Measurements from ENCODE around the gene VPS16. TPM values are rescaled to one million over a fixed set of nuclear protein-coding genes. Genes with fewer than 3 reads are reported as not detected.
A peak's percentile ranks its signal among the peaks of the same experiment; 100 is the strongest.

The VPS16 gene
- total and polyA plus RNA-seq, 2 of the 13 experiments (the other 11 are each of a cell fraction or from before 2014, with no cell fraction given): 34.2 to 35.4 TPM

DNA sequence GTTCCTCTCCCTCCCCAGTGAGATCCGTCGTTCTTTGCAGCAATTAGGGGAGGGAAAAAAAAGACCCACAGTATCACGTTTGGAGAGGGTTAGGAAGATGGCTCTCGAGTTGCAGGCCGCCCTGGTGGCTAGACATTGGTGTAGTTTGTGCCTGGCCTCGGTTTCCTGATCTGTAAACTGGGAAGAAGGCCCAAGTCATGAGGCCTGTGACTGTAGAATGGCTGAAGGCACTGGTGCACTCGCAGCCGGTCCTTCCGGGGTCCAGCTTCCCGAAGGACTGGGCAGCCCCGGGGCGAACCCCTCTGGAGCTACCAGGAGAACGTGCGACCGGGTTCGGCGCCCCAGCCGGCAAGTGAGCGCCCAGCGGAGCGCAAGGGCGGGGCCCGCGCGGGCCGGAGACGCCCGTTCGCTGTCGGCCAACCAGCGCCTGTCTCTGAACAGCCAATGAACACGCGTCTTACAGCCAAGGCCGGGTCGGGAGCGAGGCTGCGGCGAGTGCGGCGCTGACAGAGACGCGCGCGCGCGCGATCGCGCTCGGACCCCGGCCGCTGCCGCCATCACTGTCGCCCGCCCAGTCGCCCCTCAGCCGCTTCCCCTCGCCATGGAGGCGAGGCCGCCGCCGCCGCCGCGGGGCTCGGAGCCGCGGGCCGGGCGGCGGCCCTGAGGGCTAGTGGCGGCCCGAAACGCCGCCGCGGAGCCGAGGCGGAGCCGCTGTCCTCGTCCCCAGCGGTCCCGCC lies 32.6 kb downstream of the VPS16 start, which contains the start of gene PTPRA (continued):
- TF ChIP-seq ZBTB40 (IDR thresholded peaks at IDR 0.05): no peak
- peak; percentile 11; the same call in 1 of the 2 replicates for TF ChIP-seq ZBTB40 (CRISPR knock-in tag; IDR thresholded peaks at IDR 0.05)
- peak; percentile 7; the same call in 1 of the 2 replicates for TF ChIP-seq ZNF281 (CRISPR knock-in tag; IDR thresholded peaks at IDR 0.05; ENCODE audit: borderline replicate concordance)
- TF ChIP-seq ERF (CRISPR knock-in tag; IDR thresholded peaks at IDR 0.05): peak; percentile 81; the same call in 1 of the 2 replicates
- TF ChIP-seq ZNF782 (CRISPR knock-in tag; IDR thresholded peaks at IDR 0.05; ENCODE audit: borderline replicate concordance): no peak
- no peak for TF ChIP-seq GFI1 (CRISPR knock-in tag; IDR thresholded peaks at IDR 0.05; ENCODE audit: borderline replicate concordance)
- no peak for TF ChIP-seq ATRX (CRISPR knock-in tag; IDR thresholded peaks at IDR 0.05; ENCODE audit: borderline replicate concordance)
- peak; percentile 95 for TF ChIP-seq ZNF605 (CRISPR knock-in tag; IDR thresholded peaks at IDR 0.05)
- TF ChIP-seq ZNF282 (IDR thresholded peaks at IDR 0.05; ENCODE audit: partially characterized antibody): no peak
- TF ChIP-seq ZNF354B (CRISPR knock-in tag; IDR thresholded peaks at IDR 0.05): peak; percentile 85; the same call in 1 of the 2 replicates
- no peak for TF ChIP-seq TBP (CRISPR knock-in tag; IDR thresholded peaks at IDR 0.05)
- peak; percentile 67 for TF ChIP-seq BCL6 (CRISPR knock-in tag; IDR thresholded peaks at IDR 0.05)
- no peak for TF ChIP-seq ZC3H4 (CRISPR knock-in tag; IDR thresholded peaks at IDR 0.05; ENCODE audit: borderline replicate concordance)
- TF ChIP-seq, protein P1, sequence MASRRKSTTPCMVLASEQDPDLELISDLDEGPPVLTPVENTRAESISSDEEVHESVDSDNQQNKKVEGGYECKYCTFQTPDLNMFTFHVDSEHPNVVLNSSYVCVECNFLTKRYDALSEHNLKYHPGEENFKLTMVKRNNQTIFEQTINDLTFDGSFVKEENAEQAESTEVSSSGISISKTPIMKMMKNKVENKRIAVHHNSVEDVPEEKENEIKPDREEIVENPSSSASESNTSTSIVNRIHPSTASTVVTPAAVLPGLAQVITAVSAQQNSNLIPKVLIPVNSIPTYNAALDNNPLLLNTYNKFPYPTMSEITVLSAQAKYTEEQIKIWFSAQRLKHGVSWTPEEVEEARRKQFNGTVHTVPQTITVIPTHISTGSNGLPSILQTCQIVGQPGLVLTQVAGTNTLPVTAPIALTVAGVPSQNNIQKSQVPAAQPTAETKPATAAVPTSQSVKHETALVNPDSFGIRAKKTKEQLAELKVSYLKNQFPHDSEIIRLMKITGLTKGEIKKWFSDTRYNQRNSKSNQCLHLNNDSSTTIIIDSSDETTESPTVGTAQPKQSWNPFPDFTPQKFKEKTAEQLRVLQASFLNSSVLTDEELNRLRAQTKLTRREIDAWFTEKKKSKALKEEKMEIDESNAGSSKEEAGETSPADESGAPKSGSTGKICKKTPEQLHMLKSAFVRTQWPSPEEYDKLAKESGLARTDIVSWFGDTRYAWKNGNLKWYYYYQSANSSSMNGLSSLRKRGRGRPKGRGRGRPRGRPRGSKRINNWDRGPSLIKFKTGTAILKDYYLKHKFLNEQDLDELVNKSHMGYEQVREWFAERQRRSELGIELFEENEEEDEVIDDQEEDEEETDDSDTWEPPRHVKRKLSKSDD (CRISPR knock-in tag; IDR thresholded peaks at IDR 0.05; ENCODE audit: low read depth): peak; percentile 91
- peak; percentile 57 for TF ChIP-seq ZEB1 (IDR thresholded peaks at IDR 0.05; ENCODE audit: insufficient replicate concordance, low read depth)

All from HepG2 (cell line).